ENCODE measurements around the gene PCMT1. TPM values are rescaled to one million over a fixed set of nuclear protein-coding genes. Genes with fewer than 3 reads are reported as not detected.

PCMT1 gene
- total RNA-seq, 1 experiment from 2014 or later: 118 TPM

- Histone ChIP-seq H3K36me3 (ENCODE audit: control insufficient read depth, insufficient read depth, low read length) (no peaks in the 10 kb centered on the region; the same call in 1 of the 2 replicates), H3K27me3 (replicated peaks; ENCODE audit: control insufficient read depth, insufficient read depth, low read length) (no peaks in the 10 kb centered on the region), H3K4me1 (no peaks in the 10 kb centered on the region; the same call in 1 of the 2 replicates), H3K4me3 (ENCODE audit: low read depth, low read length) (no peak overlapping the region), H3K9me3 (no peaks in the 10 kb centered on the region)
- Mint-ChIP-seq H3K4me3 (ENCODE audit: unreplicated experiment) (no peak overlapping the region), H3K27me3 (ENCODE audit: insufficient read depth, unreplicated experiment) (no peaks in the 10 kb centered on the region), H3K27ac (ENCODE audit: unreplicated experiment) (no peak overlapping the region), H3K4me1 (ENCODE audit: low read depth, unreplicated experiment) (no peaks in the 10 kb centered on the region), H3K36me3 (ENCODE audit: insufficient read depth, unreplicated experiment) (peaks cover 43% of the 10 kb centered on the region), H3K9me3 (ENCODE audit: unreplicated experiment) (no peaks in the 10 kb centered on the region)
- ChIA-PET CTCF (interaction anchor here (0.6 kb wide), 1 partner anchor 60 kb away, joined by 3 read pairs; no protein-coding TSS in a partner anchor), POLR2A (no interaction called here)
- intact Hi-C loops (cut with micrococcal nuclease; ENCODE audit: unreplicated experiment): no loop called here
- TF ChIP-seq CTCF (IDR thresholded peaks at IDR 0.05; ENCODE audit: insufficient read depth in 1 of 2, low read depth in 1 of 2, low read length in 1 of 2, severe bottlenecking in 1 of 2, unreplicated experiment in 1 of 2): no peak
- no TSS peak for BruUV-seq (replicated peaks)
- DNase-seq: no peak
Observed at GRCh38 chr6:149783551-149783950, 34.0 kb downstream of the PCMT1 start.

- Mint-ChIP-seq H3K4me1 (ENCODE audit: low read depth, unreplicated experiment) (no peaks in the 10 kb centered on the region), H3K27me3 (ENCODE audit: insufficient read depth, unreplicated experiment) (no peaks in the 10 kb centered on the region), H3K4me3 (ENCODE audit: unreplicated experiment) (no peak overlapping the region), H3K27ac (ENCODE audit: unreplicated experiment) (no peak overlapping the region), H3K36me3 (ENCODE audit: insufficient read depth, unreplicated experiment) (peaks cover 51% of the 10 kb centered on the region), H3K9me3 (ENCODE audit: unreplicated experiment) (no peaks in the 10 kb centered on the region)
- intact Hi-C loops (cut with micrococcal nuclease; ENCODE audit: unreplicated experiment): no loop called here
- no peak for DNase-seq
- Histone ChIP-seq H3K36me3 (ENCODE audit: control insufficient read depth, insufficient read depth, low read length) (no peaks in the 10 kb centered on the region), H3K9me3 (no peaks in the 10 kb centered on the region), H3K27me3 (replicated peaks; ENCODE audit: control insufficient read depth, insufficient read depth, low read length) (no peaks in the 10 kb centered on the region), H3K4me3 (ENCODE audit: low read depth, low read length) (no peak overlapping the region), H3K4me1 (no peaks in the 10 kb centered on the region)
- no peak for TF ChIP-seq CTCF (IDR thresholded peaks at IDR 0.05; ENCODE audit: insufficient read depth in 1 of 2, low read depth in 1 of 2, low read length in 1 of 2, severe bottlenecking in 1 of 2, unreplicated experiment in 1 of 2)
- ChIA-PET POLR2A (no interaction called here), CTCF (no interaction called here)
- BruUV-seq (replicated peaks): no TSS peak
Observed at GRCh38 chr6:149806127-149806526, 56.6 kb downstream of the PCMT1 start.

GRCh38 chr6:149809798-149810197 is 60.3 kb downstream of the PCMT1 start:
- no peaks in the 10 kb centered on the region for H3K27me3 ChIP-seq (replicated peaks; ENCODE audit: control insufficient read depth, insufficient read depth, low read length)
- H3K36me3 ChIP-seq (ENCODE audit: control insufficient read depth, insufficient read depth, low read length): no peaks in the 10 kb centered on the region
- DNase-seq: no peak
- no TSS peak for BruUV-seq (replicated peaks)
- Mint-ChIP-seq H3K27me3 (ENCODE audit: insufficient read depth, unreplicated experiment) (no peaks in the 10 kb centered on the region), H3K36me3 (ENCODE audit: insufficient read depth, unreplicated experiment) (peaks cover 37% of the 10 kb centered on the region), H3K4me1 (ENCODE audit: low read depth, unreplicated experiment) (no peaks in the 10 kb centered on the region), H3K9me3 (ENCODE audit: unreplicated experiment) (no peaks in the 10 kb centered on the region), H3K27ac (ENCODE audit: unreplicated experiment) (no peak overlapping the region), H3K4me3 (ENCODE audit: unreplicated experiment) (no peak overlapping the region)
- H3K9me3 ChIP-seq: no peaks in the 10 kb centered on the region
- intact Hi-C loops (cut with micrococcal nuclease; ENCODE audit: unreplicated experiment): no loop called here
- CTCF ChIA-PET: no interaction called here
- H3K4me3 ChIP-seq (ENCODE audit: low read depth, low read length): no peak overlapping the region
- POLR2A ChIA-PET: interaction anchor here (0.5 kb wide), 1 partner anchor 559 kb away, joined by 3 read pairs; no protein-coding TSS in a partner anchor
- TF ChIP-seq CTCF (IDR thresholded peaks at IDR 0.05; ENCODE audit: insufficient read depth in 1 of 2, low read depth in 1 of 2, low read length in 1 of 2, severe bottlenecking in 1 of 2, unreplicated experiment in 1 of 2): no peak
- H3K4me1 ChIP-seq: no peaks in the 10 kb centered on the region

All from Caco-2 (cell line).